ENCODE measurements around the gene GMDS.

DNA sequence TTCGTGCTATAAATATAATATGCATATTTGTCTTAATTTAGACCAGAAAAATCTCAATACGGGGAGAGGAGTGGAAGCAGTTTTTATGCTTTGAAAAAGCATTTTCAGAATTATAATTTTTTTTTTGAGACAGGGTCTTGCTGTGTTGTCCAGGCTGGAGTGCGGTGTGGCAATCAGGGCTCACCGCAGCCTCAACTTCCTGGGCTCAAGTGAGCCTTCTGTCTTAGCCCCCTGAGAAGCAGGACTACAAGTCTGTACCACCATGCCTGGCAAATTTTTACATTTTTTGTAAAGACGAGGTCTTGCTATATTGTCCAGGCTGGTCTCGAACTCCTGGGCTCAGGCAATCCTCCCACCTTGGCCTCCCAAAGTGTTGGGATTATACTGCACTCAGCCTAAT, 438.5 kb downstream of the GMDS start:
- TF ChIP-seq POLR2AphosphoS5 (IDR thresholded peaks at IDR 0.05; ENCODE audit: insufficient read depth, low read depth, low read length) (no peak), EZH2 (IDR thresholded peaks at IDR 0.05; ENCODE audit: borderline replicate concordance, low read depth, low read length, severe bottlenecking) (no peak), POLR2A (IDR thresholded peaks at IDR 0.05; ENCODE audit: low read depth, low read length) (no peak)
- TF ChIP-seq, protein P1, sequence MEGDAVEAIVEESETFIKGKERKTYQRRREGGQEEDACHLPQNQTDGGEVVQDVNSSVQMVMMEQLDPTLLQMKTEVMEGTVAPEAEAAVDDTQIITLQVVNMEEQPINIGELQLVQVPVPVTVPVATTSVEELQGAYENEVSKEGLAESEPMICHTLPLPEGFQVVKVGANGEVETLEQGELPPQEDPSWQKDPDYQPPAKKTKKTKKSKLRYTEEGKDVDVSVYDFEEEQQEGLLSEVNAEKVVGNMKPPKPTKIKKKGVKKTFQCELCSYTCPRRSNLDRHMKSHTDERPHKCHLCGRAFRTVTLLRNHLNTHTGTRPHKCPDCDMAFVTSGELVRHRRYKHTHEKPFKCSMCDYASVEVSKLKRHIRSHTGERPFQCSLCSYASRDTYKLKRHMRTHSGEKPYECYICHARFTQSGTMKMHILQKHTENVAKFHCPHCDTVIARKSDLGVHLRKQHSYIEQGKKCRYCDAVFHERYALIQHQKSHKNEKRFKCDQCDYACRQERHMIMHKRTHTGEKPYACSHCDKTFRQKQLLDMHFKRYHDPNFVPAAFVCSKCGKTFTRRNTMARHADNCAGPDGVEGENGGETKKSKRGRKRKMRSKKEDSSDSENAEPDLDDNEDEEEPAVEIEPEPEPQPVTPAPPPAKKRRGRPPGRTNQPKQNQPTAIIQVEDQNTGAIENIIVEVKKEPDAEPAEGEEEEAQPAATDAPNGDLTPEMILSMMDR (IDR thresholded peaks at IDR 0.05; ENCODE audit: extremely low read depth in 1 of 2, insufficient read depth in 1 of 2, low read depth in 1 of 2, low read length in 2 of 2) = no peak
- TF ChIP-seq, protein P2, sequence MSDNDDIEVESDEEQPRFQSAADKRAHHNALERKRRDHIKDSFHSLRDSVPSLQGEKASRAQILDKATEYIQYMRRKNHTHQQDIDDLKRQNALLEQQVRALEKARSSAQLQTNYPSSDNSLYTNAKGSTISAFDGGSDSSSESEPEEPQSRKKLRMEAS (IDR thresholded peaks at IDR 0.05; ENCODE audit: insufficient read depth, insufficient read length) = no peak

All from endothelial cell of umbilical vein (primary cell).